ENCODE results near the gene PC.
"Not testable (repeated sequence)": the region's sequence is repeated elsewhere in the genome, so short reads cannot be mapped to it uniquely, and the experiment has no call there.

PC gene

GRCh38 chr11:66979336-66979980, 21.3 kb upstream of the PC start:
- DNase-seq = peak; percentile 49

GRCh38 chr11:66978717-66979116, 20.5 kb upstream of the PC start:
- no peak for DNase-seq

GRCh38 chr11:66978229-66978628, 20.0 kb upstream of the PC start:
- DNase-seq = no peak

- DNase-seq = no peak
Observed at GRCh38 chr11:66976925-66977324, 18.7 kb upstream of the PC start.

- no peak for DNase-seq
Observed at GRCh38 chr11:66976028-66976467, 17.9 kb upstream of the PC start.

GRCh38 chr11:66975405-66976027, 17.3 kb upstream of the PC start:
- no peak for DNase-seq

GRCh38 chr11:66974724-66975404, 16.7 kb upstream of the PC start, which contains the start of gene C11orf86:
C11orf86 (plus strand) TSS chr11:66975304; CDS start chr11:66975363, 59 bp downstream.
- no peak for DNase-seq

- peak; percentile 77 for DNase-seq
Observed at GRCh38 chr11:66973956-66974580, 15.9 kb upstream of the PC start.

- no peak for DNase-seq
Observed at GRCh38 chr11:66971488-66971887, 13.3 kb upstream of the PC start.

GRCh38 chr11:66970807-66971442, 12.7 kb upstream of the PC start:
- peak; percentile 99 for DNase-seq

GRCh38 chr11:66970371-66970806, 12.2 kb upstream of the PC start:
- no peak for DNase-seq

GRCh38 chr11:66969584-66970225, 11.5 kb upstream of the PC start:
- peak; percentile 95 for DNase-seq

GRCh38 chr11:66967670-66968425, 9.7 kb upstream of the PC start:
- DNase-seq = peak; percentile 90

- no peak for DNase-seq
Observed at GRCh38 chr11:66966351-66966750, 8.2 kb upstream of the PC start.

GRCh38 chr11:66964495-66964894, 6.3 kb upstream of the PC start:
- DNase-seq = no peak

GRCh38 chr11:66962801-66963200, 4.6 kb upstream of the PC start:
- no peak for DNase-seq

- no peak for DNase-seq
Observed at GRCh38 chr11:66962247-66962646, 4.1 kb upstream of the PC start.

- not testable (repeated sequence) for DNase-seq
Observed at GRCh38 chr11:66961691-66962213, 3.6 kb upstream of the PC start.

GRCh38 chr11:66958956-66959274, 732 bp upstream of the PC start:
- DNase-seq = no peak

GRCh38 chr11:66957971-66958231, 282 bp downstream of the PC start:
- DNase-seq = no peak

- peak; percentile 28 for DNase-seq
Observed at GRCh38 chr11:66956689-66957290, 1.4 kb downstream of the PC start.

All from fibroblast of upper back skin (primary cell).